ENCODE results near the gene GLT1D1.
"Not testable (repeated sequence)": the region's sequence is repeated elsewhere in the genome, so short reads cannot be mapped to it uniquely, and the experiment has no call there.

Gene GLT1D1

DNA sequence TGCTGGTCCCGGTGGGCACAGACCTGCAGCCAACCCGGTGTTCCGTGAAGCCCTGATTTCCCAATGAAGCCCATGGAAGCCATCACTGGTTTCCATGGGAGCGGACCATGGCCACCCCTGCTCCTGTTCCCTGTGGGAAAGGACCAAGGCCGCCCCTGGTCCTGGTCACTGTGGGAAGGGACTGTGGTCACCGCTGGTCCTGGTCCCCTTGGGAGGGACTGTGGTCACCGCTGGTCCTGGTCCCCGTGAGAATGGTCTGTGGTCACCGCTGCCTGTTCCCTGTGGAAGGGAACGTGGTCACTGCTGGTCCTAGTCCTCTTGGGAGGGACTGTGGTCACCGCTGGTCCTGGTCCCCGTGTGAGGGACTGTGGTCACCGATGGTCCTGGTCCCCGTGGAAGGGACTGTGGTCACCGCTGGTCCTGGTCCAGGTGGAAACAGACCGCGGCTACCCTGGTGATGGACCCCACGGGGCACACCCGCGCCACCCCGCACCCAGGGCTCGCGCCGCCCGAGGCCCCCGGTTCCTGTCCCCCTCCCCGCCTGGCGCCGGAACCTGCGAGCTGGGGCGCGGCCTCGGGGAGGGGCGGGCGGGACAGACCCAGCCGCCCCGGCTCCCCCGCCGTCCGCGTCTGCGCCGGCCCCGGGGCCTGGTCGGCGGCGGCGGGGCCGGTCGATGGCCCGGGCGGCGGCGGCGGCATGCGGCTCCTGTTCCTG lies at the start of gene GLT1D1:
TSS of gene GLT1D1 (plus strand) at position 594 of the 715 bp plus-strand sequence. CDS start at position 698, 104 bp downstream.
- DNase-seq = peak; percentile 27

DNA sequence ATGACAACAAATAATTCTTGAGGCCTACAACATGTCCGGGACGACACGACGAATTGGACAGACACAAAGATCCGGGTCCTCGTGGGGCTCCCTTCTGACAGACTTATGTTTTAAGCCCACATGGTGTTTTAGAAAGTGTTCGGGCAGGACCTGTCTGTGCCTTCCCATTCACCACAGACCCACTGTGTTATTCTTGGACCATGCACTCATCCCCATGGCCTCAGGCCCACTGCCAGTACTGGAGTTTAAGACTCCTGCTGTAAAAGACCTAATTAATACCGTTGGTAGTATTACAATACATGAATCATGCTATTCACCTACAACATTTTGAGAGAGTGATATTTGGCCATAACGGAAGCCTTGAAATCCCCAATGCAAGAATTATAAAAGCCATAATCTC lies 49.5 kb upstream of the GLT1D1 start:
- DNase-seq = no peak

DNA sequence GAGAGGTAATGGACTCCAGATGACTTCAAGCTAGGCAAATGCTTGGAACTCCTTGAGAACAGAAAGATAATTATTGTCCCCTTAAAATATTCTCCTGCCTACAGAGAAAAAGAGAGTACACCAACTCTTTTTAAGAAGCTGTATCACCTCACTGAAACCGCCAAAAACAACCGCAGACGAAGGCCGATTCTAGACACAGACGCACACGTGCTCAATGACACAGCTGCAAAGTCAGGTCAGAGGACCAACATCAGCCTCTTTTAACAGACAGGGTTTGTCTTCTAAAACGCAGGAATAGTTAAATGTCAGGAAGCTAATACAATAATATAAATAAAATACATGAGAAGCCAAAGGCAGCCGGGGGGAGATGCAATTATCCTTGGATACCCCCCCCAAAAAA lies 48.5 kb upstream of the GLT1D1 start:
- DNase-seq = no peak

DNA sequence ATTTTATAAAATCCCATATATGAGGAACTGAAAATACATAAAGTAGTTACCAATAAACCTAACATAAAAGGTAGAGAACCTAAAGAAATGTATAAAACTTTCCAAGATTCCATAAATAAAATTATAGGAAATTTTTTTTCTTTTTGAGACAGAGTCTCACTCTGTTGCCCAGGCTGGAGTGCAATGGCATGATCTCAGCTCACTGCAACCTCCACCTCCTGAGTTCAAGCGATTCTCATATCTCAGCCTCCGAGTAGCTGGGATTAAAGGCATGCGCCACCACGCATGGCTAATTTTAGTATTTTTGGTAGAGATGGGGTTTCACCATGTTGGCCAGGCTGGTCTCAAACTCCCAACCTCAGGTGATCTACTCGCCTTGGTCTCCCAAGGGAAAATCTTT lies 47.9 kb upstream of the GLT1D1 start:
- not testable (repeated sequence) for DNase-seq

DNA sequence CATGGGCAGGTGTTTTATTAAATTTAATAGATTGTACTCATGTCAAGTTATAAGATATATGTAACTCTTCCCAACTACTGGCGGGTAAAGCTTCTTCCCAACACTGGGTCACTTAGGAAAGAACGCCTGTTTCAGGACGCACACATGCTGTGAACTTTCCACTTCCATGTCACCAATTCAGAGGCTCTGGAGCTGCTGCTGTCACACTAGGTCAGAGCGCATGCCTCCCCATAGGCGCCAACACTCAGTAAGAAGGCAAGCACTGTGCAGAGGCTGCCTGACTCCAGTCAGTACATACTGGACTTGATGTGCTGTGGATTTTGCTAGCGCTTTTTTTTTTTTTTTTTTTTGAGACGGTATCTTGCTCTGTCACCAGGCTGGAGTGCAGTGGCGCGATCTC lies 46.7 kb upstream of the GLT1D1 start:
- no peak for DNase-seq

GRCh38 chr12:128807161-128807724 lies 46.0 kb upstream of the GLT1D1 start:
- DNase-seq = no peak

GRCh38 chr12:128808651-128809050 lies 44.6 kb upstream of the GLT1D1 start:
- no peak for DNase-seq

DNA sequence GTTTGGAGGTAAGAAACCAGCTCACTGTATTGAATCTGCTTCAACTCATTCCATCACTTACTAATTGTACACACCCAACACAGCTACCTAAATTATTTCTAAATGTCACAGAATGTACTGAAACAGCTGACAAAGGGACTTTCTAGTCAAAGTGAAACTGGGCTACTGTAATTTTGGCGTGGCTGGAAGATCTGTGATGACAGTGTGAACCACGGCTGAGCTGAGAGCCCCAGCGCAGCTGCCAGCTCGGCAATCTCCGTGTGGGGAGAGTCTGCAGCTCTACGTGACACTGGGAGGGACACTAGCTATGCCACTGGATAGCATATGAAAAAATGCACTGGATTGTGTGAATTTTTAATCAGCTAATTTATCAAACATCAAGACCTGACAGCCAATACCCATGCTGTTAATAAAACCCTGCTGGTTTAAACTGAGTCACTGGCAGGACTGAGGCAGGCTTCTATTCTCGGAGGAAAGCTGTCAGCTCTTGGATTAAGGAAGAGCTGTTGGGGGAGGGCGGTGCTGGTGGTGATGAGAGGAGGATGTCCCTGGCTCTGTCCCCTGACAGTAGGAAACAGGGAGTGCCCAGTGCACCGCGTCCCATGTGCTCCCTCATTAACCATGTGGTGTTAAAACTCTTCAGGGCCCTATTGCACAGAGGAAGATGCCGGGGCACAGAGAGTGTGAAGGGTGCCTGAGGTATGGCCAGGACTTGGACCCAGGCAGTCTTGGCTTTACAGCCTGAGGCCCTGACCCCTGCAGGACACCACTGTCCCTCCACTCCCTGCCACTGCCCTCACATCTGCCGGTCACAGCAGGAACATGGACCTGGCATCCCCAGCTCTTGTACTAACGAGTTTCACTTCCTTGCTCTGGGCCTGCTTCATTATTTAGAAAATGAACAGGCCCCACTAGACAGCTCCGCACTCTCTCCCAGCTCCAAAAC lies 42.8 kb upstream of the GLT1D1 start:
- no peak for DNase-seq

DNA sequence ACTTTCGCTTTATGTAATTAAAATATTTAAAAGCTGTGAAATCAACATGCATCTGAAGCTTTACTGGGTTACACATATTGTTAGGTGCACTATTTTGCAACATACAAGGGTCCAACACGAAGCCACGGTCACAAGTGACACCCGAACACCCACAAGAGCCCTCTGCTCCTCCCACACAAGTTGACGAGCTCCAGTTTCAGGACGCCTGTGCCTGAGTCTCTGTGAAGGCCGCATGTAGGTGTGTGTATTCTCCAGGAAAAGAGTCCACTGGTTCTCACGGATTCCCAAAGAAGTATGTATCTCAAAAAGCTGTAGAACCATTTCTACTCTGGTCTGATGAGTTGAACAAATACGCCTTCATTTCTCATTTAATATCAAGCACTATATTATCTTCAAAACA lies 41.5 kb upstream of the GLT1D1 start:
- DNase-seq = no peak

DNA sequence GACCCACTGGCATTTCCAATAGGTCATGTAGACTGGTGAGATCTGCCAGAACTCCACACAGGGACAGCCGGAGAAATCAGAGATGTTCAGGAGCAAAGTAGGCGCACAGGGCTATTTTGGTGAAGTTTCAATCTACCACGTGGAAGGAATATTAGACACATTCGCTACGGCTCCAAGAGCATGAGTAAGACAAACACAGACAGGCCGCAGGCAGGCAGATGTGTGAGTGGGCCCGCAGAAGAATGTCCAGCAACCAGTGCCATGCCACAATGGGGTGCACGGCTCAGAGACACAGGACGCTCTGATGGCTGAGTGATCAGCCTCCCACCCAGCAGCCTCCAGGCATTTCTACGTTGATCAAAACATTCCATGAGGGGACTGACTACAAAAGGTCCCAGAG lies 39.9 kb upstream of the GLT1D1 start:
- no peak for DNase-seq

- DNase-seq = no peak
Measured at GRCh38 chr12:128813883-128814282, 39.4 kb upstream of the GLT1D1 start.

GRCh38 chr12:128814411-128815261 lies 38.6 kb upstream of the GLT1D1 start:
- DNase-seq = no peak

- no peak for DNase-seq
Measured at GRCh38 chr12:128815779-128816642, 37.3 kb upstream of the GLT1D1 start.

DNA sequence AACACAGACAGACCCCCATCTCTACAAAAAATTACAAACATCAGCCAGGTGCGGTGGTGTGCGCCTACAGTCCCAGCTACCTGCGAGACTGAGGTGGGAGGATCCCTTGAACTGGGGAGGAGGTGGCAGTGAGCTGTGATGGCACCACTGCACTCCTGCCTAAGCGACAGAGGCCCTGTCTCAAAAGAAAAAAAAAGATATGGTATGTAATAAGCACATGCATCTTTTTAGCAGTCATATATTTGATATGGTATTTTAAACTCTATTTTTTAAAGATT lies 36.7 kb upstream of the GLT1D1 start:
- DNase-seq = no peak

GRCh38 chr12:128817111-128818015 lies 35.9 kb upstream of the GLT1D1 start:
- DNase-seq = no peak

GRCh38 chr12:128818065-128819022 lies 34.9 kb upstream of the GLT1D1 start:
- no peak for DNase-seq

DNA sequence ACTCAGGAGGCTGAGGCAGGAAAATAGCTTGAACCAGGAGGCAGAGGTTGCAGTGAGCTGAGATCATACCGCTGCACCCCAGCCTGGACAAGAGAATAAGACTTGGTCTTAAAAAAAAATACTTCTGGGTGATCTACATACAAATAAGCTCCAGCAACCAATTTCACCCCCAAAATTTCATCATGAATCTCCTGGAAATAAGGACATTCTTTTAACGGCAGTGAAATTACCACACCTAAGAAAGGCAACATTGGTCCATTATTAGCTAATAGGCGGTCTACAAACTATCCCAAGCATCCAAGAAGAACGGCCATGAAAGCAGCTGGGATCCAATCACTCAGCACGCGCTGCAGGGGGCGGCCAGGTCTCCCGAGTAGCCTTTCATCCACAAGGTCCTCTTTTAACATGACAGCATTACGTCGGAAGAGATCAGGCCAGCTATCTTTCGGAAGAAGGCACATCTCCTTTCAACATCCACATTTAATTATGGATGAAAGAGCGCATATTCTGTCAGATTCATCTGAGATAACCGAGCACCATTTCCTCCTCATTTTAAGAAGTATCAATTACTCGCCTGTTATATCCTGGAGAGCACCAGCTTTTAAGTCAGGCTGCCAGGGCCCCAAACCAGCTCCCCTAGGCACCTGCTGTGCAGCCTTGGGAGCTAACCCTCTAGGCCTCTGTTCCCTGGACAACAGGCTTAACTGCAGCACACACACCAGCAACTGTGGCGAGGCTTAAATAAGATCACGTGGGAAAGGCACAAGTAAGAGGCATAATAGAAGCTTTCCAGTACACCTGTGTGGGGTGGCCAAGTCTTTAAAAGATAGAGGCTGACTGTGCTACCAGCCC lies 33.8 kb upstream of the GLT1D1 start:
- no peak for DNase-seq

GRCh38 chr12:128820253-128820652 lies 33.0 kb upstream of the GLT1D1 start:
- DNase-seq = no peak

All from right hindlimb (tissue), 1 donor.